CD4-positive, alpha-beta memory T cell (primary cell): ENCODE data around the gene TRAPPC2L. TPM values are rescaled to one million over a fixed set of nuclear protein-coding genes. Genes with fewer than 3 reads are reported as not detected.

Experiments used
- CTCF ChIA-PET: fragments of 350-600 bp; sonication (Branson Sonifier 250); formaldehyde crosslinking; loops from one replicate; lab custom pipeline; 2021; ENCODE audit warnings: inconsistent platforms; ENCODE audit not compliant: partially characterized antibody; lab: Charles Lee
- POLR2A ChIA-PET: fragments of 350-600 bp; sonication (Branson Sonifier 250); formaldehyde crosslinking; loops from one replicate; lab custom pipeline; 2021; ENCODE audit not compliant: partially characterized antibody; lab: Charles Lee
- DNase-seq, 5 donors: peaks; one replicate each; pipeline versions ENCODE4 v3.0.0 to v3.0.0-alpha.2; 2020 to 2022; ENCODE audit warnings: mixed read lengths in 1 of 5
- H3K27ac ChIP-seq: one replicate; pipeline ENCODE4 v1.7.0; 2013; ENCODE audit warnings: low read depth, low read length
- H3K27me3 ChIP-seq: 2 replicates; pipeline ENCODE4 v1.7.0; 2013; ENCODE audit warnings: mild to moderate bottlenecking, low read length, moderate library complexity; ENCODE audit not compliant: insufficient read depth
- H3K36me3 ChIP-seq: 2 replicates; pipeline ENCODE4 v1.7.0; 2013; ENCODE audit warnings: mild to moderate bottlenecking, low read length, moderate library complexity; ENCODE audit not compliant: insufficient read depth
- H3K4me1 ChIP-seq: 2 replicates; pipeline ENCODE4 v1.7.0; 2013; ENCODE audit warnings: mild to moderate bottlenecking, low read length, moderate library complexity; ENCODE audit not compliant: insufficient read depth
- H3K4me3 ChIP-seq, 2 donors: one replicate each; pipeline ENCODE4 v1.7.0; 2013; ENCODE audit warnings: low read length in 2 of 2, mild to moderate bottlenecking in 1 of 2
- H3K9me3 ChIP-seq, 2 donors: one replicate each; pipeline ENCODE4 v1.7.0; 2013; ENCODE audit warnings: low read length in 2 of 2, control low read depth in 1 of 2; ENCODE audit not compliant: control insufficient read depth in 1 of 2
- H3K27ac Mint-ChIP-seq, 7 donors: one replicate each; pipeline ENCODE4 v1.8.0; 2020 to 2021; ENCODE audit warnings: mixed read lengths in 7 of 7, mild to moderate bottlenecking in 6 of 7, inconsistent platforms in 3 of 7, moderate library complexity in 3 of 7
- H3K27me3 Mint-ChIP-seq, 2 donors: one replicate each; pipeline ENCODE4 v1.8.0; 2020 to 2021; ENCODE audit warnings: mixed read lengths in 2 of 2
- H3K36me3 Mint-ChIP-seq, 2 donors: one replicate each; pipeline ENCODE4 v1.8.0; 2020 to 2021; ENCODE audit warnings: mixed read lengths in 2 of 2, inconsistent platforms in 1 of 2, mild to moderate bottlenecking in 1 of 2
- H3K4me1 Mint-ChIP-seq, 4 donors: one replicate each; pipeline ENCODE4 v1.8.0; 2020 to 2021; ENCODE audit warnings: mixed read lengths in 4 of 4, mild to moderate bottlenecking in 1 of 4
- H3K4me3 Mint-ChIP-seq, 8 donors: one replicate each; pipeline ENCODE4 v1.8.0; 2020 to 2021; ENCODE audit warnings: mixed read lengths in 8 of 8, mild to moderate bottlenecking in 7 of 8, moderate library complexity in 6 of 8, inconsistent platforms in 3 of 8
- H3K9me3 Mint-ChIP-seq, 8 donors: one replicate each; pipeline ENCODE4 v1.8.0; 2020 to 2021; ENCODE audit warnings: mixed read lengths in 8 of 8, mild to moderate bottlenecking in 5 of 8, inconsistent platforms in 3 of 8, moderate library complexity in 1 of 8
- intact Hi-C: fragments of 100-400 bp; cut with micrococcal nuclease; formaldehyde crosslinking; loops from one replicate; pipeline ENCODE4 v1.15.1; 2023
- polyA plus RNA-seq, 2 donors: library from polyadenylated mRNA; unstranded; fragments of 300-500 nt; fragmentation: Illumina TruSeq; gene quantifications; one replicate each; pipeline ENCODE4 v1.2.3, GENCODE V29; 2021
- total RNA-seq, 2 experiments: library from RNA; stranded (reverse); gene quantifications; one replicate each; pipeline ENCODE4 v1.2.3, GENCODE V29; 2021

The TRAPPC2L gene
- total and polyA plus RNA-seq, 4 experiments from 2014 or later: 66.6 to 105 (median 85.7) TPM

DNA sequence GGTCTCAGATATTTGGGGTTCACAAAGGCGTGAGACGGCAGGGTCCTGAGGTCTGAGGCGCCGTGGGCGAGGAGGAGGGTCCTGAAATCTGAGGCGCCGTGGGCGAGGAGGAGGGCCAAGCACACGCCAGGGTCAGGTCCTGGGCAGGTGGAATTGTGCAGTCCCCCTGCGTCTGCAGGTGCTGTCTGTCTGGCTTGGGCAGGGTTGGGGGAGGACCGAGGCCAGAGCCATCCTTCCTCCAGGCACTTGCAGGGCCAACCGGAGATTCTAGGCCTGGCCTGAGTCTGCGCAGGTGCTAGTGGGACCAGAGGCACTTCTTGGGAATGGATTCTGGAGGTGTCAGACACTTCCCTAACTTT, 42.8 kb upstream of the TRAPPC2L start:
- H3K27me3 Mint-ChIP-seq: no peaks in the 10 kb centered on the region
- no peaks in the 10 kb centered on the region for H3K9me3 ChIP-seq
- H3K36me3 ChIP-seq: peaks cover 10% of the 10 kb centered on the region
- ChIA-PET CTCF (interaction anchor here (1.5 to 5.1 kb wide), 4 partner anchors 43 to 194 kb away, joined by 3 to 35 read pairs (median 8); partner anchors contain the start of genes GALNS and TRAPPC2L), POLR2A (interaction anchor here (1.1 to 11.8 kb wide), 4 partner anchors 15 to 43 kb away, joined by 3 to 206 read pairs (median 47); partner anchors contain the start of genes GALNS, PIEZO1 and TRAPPC2L)
- no peak overlapping the region for H3K27ac ChIP-seq
- intact Hi-C loops: no loop called here
- no peak for DNase-seq
- peak overlapping the region in 4 of 8 donors; percentile 25 to 71 (median 58) for H3K4me3 Mint-ChIP-seq
- H3K27me3 ChIP-seq: no peaks in the 10 kb centered on the region
- peak overlapping the region in 1 of 7 donors; percentile 52 for H3K27ac Mint-ChIP-seq
- H3K4me1 ChIP-seq: peaks cover 20% of the 10 kb centered on the region
- peaks cover 0 to 8% of the 10 kb centered on the region in 2 donors for H3K36me3 Mint-ChIP-seq
- no peak overlapping the region for H3K4me3 ChIP-seq
- H3K9me3 Mint-ChIP-seq: no peaks in the 10 kb centered on the region
- peaks cover 1 to 25% (median 15%) of the 10 kb centered on the region in 4 donors for H3K4me1 Mint-ChIP-seq

DNA sequence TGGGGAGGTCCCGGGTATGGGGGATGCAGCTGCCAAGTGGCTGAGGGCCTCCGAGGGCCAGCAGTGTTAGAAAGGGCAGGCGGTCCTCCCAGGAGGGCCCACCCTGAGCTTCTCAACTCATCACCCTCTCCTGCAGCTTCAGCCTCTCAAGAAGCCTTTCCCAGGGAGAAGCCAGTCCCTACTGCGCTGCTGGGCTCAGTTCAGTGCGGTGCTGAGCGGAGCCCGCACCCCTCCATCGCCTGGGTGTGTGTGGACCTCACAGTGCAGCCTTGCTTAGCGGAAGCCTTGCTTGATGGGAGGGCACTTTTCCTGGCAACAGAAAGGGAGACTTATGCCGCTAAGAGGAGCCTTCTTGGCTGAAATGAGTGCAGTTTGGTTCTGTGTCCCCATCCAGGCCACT, 41.7 kb upstream of the TRAPPC2L start:
- POLR2A ChIA-PET: interaction anchor here (0.6 to 0.7 kb wide), 2 partner anchors 43 to 401 kb away, joined by 3 to 4 read pairs; no protein-coding TSS in a partner anchor
- intact Hi-C loops: no loop called here

DNA sequence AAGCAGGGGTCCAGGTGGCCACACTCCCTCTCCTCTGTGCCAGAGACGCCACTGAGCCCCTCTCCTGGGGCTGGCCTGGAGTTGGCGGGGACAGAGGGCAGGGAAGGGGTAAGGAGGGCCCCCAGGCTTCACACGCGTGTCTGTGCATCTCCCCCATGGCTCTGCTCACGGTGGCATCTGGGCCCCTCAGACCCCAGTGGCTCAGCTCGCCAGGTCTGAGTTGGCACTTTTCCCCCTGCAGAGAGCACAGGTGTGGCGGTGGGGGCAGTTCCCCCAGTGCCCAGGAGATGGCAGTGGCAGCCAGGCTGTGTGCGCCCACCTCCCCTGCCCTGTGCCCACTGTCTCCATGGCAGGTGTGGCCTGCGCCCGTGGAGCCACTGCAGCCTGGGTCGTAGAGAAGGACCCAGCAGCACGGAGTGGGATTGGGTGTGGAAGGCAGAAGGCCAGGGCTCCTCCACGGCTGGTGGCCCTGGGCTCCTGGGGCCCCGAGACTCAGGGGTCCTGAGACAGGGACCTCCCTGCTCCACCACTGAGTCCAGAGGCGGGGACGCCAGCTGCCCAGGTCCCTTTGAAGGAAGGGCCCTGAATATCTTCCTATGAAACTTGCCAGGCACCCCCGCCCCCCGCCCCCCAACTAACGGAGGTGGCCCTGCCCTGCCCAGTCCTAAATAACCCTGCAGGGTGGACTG, 40.9 kb upstream of the TRAPPC2L start:
- H3K27ac ChIP-seq: no peak overlapping the region
- CTCF ChIA-PET: interaction anchor here (0.7 to 3.0 kb wide), 4 partner anchors 18 to 348 kb away, joined by 3 to 11 read pairs (median 5); partner anchors contain the start of genes GALNS and TRAPPC2L
- peak in 3 of 5 donors; percentile 40 to 43 (median 42) for DNase-seq
- H3K4me1 ChIP-seq: peaks cover 1% of the 10 kb centered on the region
- no peak overlapping the region for H3K4me3 Mint-ChIP-seq
- no peaks in the 10 kb centered on the region for H3K36me3 ChIP-seq
- POLR2A ChIA-PET: interaction anchor here (0.6 to 1.1 kb wide), 3 partner anchors 41 to 400 kb away, joined by 3 to 4 read pairs (median 3); partner anchors contain the start of genes GALNS and TRAPPC2L
- no peak overlapping the region for H3K4me3 ChIP-seq
- H3K4me1 Mint-ChIP-seq: peaks cover 1 to 12% (median 5%) of the 10 kb centered on the region in 4 donors
- intact Hi-C loops: loop anchor here (1.0 kb wide), 1 partner anchor 400 kb away; no protein-coding TSS in a partner anchor
- H3K27ac Mint-ChIP-seq: no peak overlapping the region
- peaks cover 0 to 2% of the 10 kb centered on the region in 2 donors for H3K36me3 Mint-ChIP-seq
- no peaks in the 10 kb centered on the region for H3K27me3 ChIP-seq
- H3K9me3 Mint-ChIP-seq: no peaks in the 10 kb centered on the region
- no peaks in the 10 kb centered on the region for H3K27me3 Mint-ChIP-seq
- no peaks in the 10 kb centered on the region for H3K9me3 ChIP-seq

More for the DNA sequence above, 41.7 kb upstream of the TRAPPC2L start:
- peaks cover 9% of the 10 kb centered on the region for H3K4me1 ChIP-seq
- Mint-ChIP-seq H3K27ac (no peak overlapping the region), H3K27me3 (no peaks in the 10 kb centered on the region), H3K4me1 (peaks cover 1 to 21% (median 10%) of the 10 kb centered on the region in 4 donors), H3K36me3 (peaks cover 0 to 3% of the 10 kb centered on the region in 2 donors), H3K4me3 (no peak overlapping the region), H3K9me3 (no peaks in the 10 kb centered on the region)
- DNase-seq: no peak
- no peak overlapping the region for H3K27ac ChIP-seq
- CTCF ChIA-PET: interaction anchor here (0.7 to 2.1 kb wide), 3 partner anchors 36 to 349 kb away, joined by 3 to 7 read pairs (median 3); partner anchors contain the start of genes GALNS and TRAPPC2L
- H3K27me3 ChIP-seq: no peaks in the 10 kb centered on the region
- no peak overlapping the region for H3K4me3 ChIP-seq
- no peaks in the 10 kb centered on the region for H3K9me3 ChIP-seq
- H3K36me3 ChIP-seq: peaks cover under 1% of the 10 kb centered on the region

- H3K4me1 Mint-ChIP-seq: peaks cover under 1 to 8% (median 4%) of the 10 kb centered on the region in 4 donors
- no peak overlapping the region for H3K27ac Mint-ChIP-seq
- Histone ChIP-seq H3K36me3 (no peaks in the 10 kb centered on the region), H3K4me3 (no peak overlapping the region), H3K27ac (no peak overlapping the region), H3K9me3 (no peaks in the 10 kb centered on the region), H3K27me3 (no peaks in the 10 kb centered on the region), H3K4me1 (no peaks in the 10 kb centered on the region)
- peaks cover 0 to under 1% of the 10 kb centered on the region in 2 donors for H3K36me3 Mint-ChIP-seq
- no peak overlapping the region for H3K4me3 Mint-ChIP-seq
- DNase-seq: no peak
- no peaks in the 10 kb centered on the region for H3K9me3 Mint-ChIP-seq
- ChIA-PET POLR2A (interaction anchor here (1.1 kb wide), 1 partner anchor 40 kb away, joined by 3 read pairs; the partner anchor contains the start of genes GALNS and TRAPPC2L), CTCF (interaction anchor here (1.2 to 3.0 kb wide), 4 partner anchors 18 to 350 kb away, joined by 3 to 11 read pairs (median 4); partner anchors contain the start of gene TRAPPC2L)
- no peaks in the 10 kb centered on the region for H3K27me3 Mint-ChIP-seq
- intact Hi-C loops: loop anchor here (1.0 kb wide), 1 partner anchor 399 kb away; no protein-coding TSS in a partner anchor
These were observed 40.0 kb upstream of the TRAPPC2L start for GRCh38 chr16:88816736-88817535.

GRCh38 chr16:88817785-88818574, 38.9 kb upstream of the TRAPPC2L start:
- CTCF ChIA-PET: interaction anchor here (1.3 to 3.0 kb wide), 3 partner anchors 40 to 349 kb away, joined by 3 to 11 read pairs (median 5); partner anchors contain the start of gene TRAPPC2L
- peaks cover 0 to 4% (median 3%) of the 10 kb centered on the region in 4 donors for H3K4me1 Mint-ChIP-seq
- Histone ChIP-seq H3K4me1 (no peaks in the 10 kb centered on the region), H3K27ac (no peak overlapping the region), H3K36me3 (no peaks in the 10 kb centered on the region), H3K4me3 (no peak overlapping the region), H3K27me3 (no peaks in the 10 kb centered on the region), H3K9me3 (no peaks in the 10 kb centered on the region)
- intact Hi-C loops: no loop called here
- H3K27ac Mint-ChIP-seq: no peak overlapping the region
- no peaks in the 10 kb centered on the region for H3K9me3 Mint-ChIP-seq
- peaks cover 0 to 3% of the 10 kb centered on the region in 2 donors for H3K36me3 Mint-ChIP-seq
- DNase-seq: no peak
- H3K4me3 Mint-ChIP-seq: no peak overlapping the region
- POLR2A ChIA-PET: interaction anchor here (1.0 kb wide), 1 partner anchor 37 kb away, joined by 3 read pairs; no protein-coding TSS in a partner anchor
- no peaks in the 10 kb centered on the region for H3K27me3 Mint-ChIP-seq

- H3K27me3 Mint-ChIP-seq: no peaks in the 10 kb centered on the region
- DNase-seq: no peak
- Histone ChIP-seq H3K36me3 (no peaks in the 10 kb centered on the region), H3K9me3 (no peaks in the 10 kb centered on the region), H3K4me1 (no peaks in the 10 kb centered on the region), H3K4me3 (no peak overlapping the region), H3K27ac (no peak overlapping the region), H3K27me3 (no peaks in the 10 kb centered on the region)
- H3K27ac Mint-ChIP-seq: no peak overlapping the region
- no peaks in the 10 kb centered on the region for H3K9me3 Mint-ChIP-seq
- H3K4me3 Mint-ChIP-seq: no peak overlapping the region
- peaks cover 0 to 4% of the 10 kb centered on the region in 2 donors for H3K36me3 Mint-ChIP-seq
- ChIA-PET CTCF (interaction anchor here (1.4 to 3.0 kb wide), 2 partner anchors 39 to 81 kb away, joined by 5 to 11 read pairs; partner anchors contain the start of gene TRAPPC2L), POLR2A (interaction anchor here (1.0 kb wide), 1 partner anchor 38 kb away, joined by 3 read pairs; no protein-coding TSS in a partner anchor)
- peaks cover 0 to 4% (median 3%) of the 10 kb centered on the region in 4 donors for H3K4me1 Mint-ChIP-seq
- intact Hi-C loops: no loop called here
These were observed 38.4 kb upstream of the TRAPPC2L start for GRCh38 chr16:88818575-88818874.
